H9 (cell line): Measurements from ENCODE around the gene PARD3. TPM values are rescaled to one million over a fixed set of nuclear protein-coding genes. Genes with fewer than 3 reads are reported as not detected.

Experiments
- DNase-seq: peaks from one replicate; pipeline ENCODE4 v3.0.0-alpha.2; 2017
- H2AFZ ChIP-seq: one replicate; pipeline ENCODE4 v1.6.1; 2013; ENCODE audit warnings: mild to moderate bottlenecking, low read length, control low read depth, moderate library complexity
- H2AK5ac ChIP-seq: 2 replicates; pipeline ENCODE4 v1.6.1; 2013; ENCODE audit warnings: low read length, control low read depth, mixed read lengths; ENCODE audit not compliant: insufficient read length
- H2BK120ac ChIP-seq: one replicate; pipeline ENCODE4 v1.6.1; 2013; ENCODE audit warnings: low read depth, mild to moderate bottlenecking, low read length, control low read depth, inconsistent platforms; ENCODE audit not compliant: poor library complexity, severe bottlenecking
- H2BK12ac ChIP-seq: 2 replicates; pipeline ENCODE4 v1.6.1; 2013; ENCODE audit warnings: low read length, control low read depth, mixed read lengths, low read depth; ENCODE audit not compliant: insufficient read length
- H2BK15ac ChIP-seq: 2 replicates; pipeline ENCODE4 v1.6.1; 2013; ENCODE audit warnings: low read depth, low read length, control low read depth
- H2BK20ac ChIP-seq: one replicate; pipeline ENCODE4 v1.6.1; 2013; ENCODE audit warnings: low read depth, mild to moderate bottlenecking, low read length, control low read depth, inconsistent platforms; ENCODE audit not compliant: poor library complexity, severe bottlenecking
- H2BK5ac ChIP-seq: 2 replicates; pipeline ENCODE4 v1.6.1; 2013; ENCODE audit warnings: low read length, control low read depth, mixed read lengths; ENCODE audit not compliant: insufficient read length
- H3K14ac ChIP-seq: 2 replicates; pipeline ENCODE4 v1.6.1; 2013; ENCODE audit warnings: low read length, control low read depth; ENCODE audit not compliant: insufficient read depth
- H3K18ac ChIP-seq: 2 replicates; pipeline ENCODE4 v1.6.1; 2013; ENCODE audit warnings: low read depth, mild to moderate bottlenecking, mixed read lengths, low read length, control low read depth; ENCODE audit not compliant: insufficient read length
- H3K23ac ChIP-seq: 2 replicates; pipeline ENCODE4 v1.6.1; 2013; ENCODE audit warnings: low read length, control low read depth, mixed read lengths, low read depth; ENCODE audit not compliant: insufficient read length
- H3K23me2 ChIP-seq: 2 replicates; pipeline ENCODE4 v1.6.1; 2013; ENCODE audit warnings: low read depth, mild to moderate bottlenecking, mixed read lengths, low read length, control low read depth; ENCODE audit not compliant: insufficient read length, poor library complexity, severe bottlenecking
- H3K27ac ChIP-seq: 2 replicates; pipeline ENCODE4 v1.5.1; 2013; ENCODE audit warnings: low read length, control low read depth, mixed read lengths, low read depth; ENCODE audit not compliant: insufficient read length
- H3K27me3 ChIP-seq: 2 replicates; pipeline ENCODE4 v1.6.1; 2013; ENCODE audit warnings: low read length, control low read depth, inconsistent platforms; ENCODE audit not compliant: insufficient read depth
- H3K4ac ChIP-seq: 2 replicates; pipeline ENCODE4 v1.6.1; 2013; ENCODE audit warnings: low read depth, mild to moderate bottlenecking, control low read depth, inconsistent platforms, low read length, moderate library complexity
- H3K4me1 ChIP-seq: 2 replicates; pipeline ENCODE4 v1.6.1; 2013; ENCODE audit warnings: low read length, control low read depth, inconsistent platforms; ENCODE audit not compliant: insufficient read depth
- H3K4me2 ChIP-seq: 2 replicates; pipeline ENCODE4 v1.6.1; 2013; ENCODE audit warnings: low read length, control low read depth, mixed read lengths; ENCODE audit not compliant: insufficient read length, insufficient read depth
- H3K56ac ChIP-seq: 2 replicates; pipeline ENCODE4 v1.6.1; 2013; ENCODE audit warnings: low read depth, mild to moderate bottlenecking, mixed read lengths, low read length, control low read depth; ENCODE audit not compliant: insufficient read length
- H3K79me1 ChIP-seq: 2 replicates; pipeline ENCODE4 v1.6.1; 2013; ENCODE audit warnings: low read depth, mild to moderate bottlenecking, moderate library complexity, low read length, control low read depth, inconsistent platforms; ENCODE audit not compliant: insufficient read depth, poor library complexity, severe bottlenecking
- H3K79me2 ChIP-seq: 2 replicates; pipeline ENCODE4 v1.6.1; 2013; ENCODE audit warnings: low read length, control low read depth, inconsistent platforms; ENCODE audit not compliant: insufficient read depth
- H3K9ac ChIP-seq: 2 replicates; pipeline ENCODE4 v1.6.1; 2013; ENCODE audit warnings: low read length, control low read depth, mixed read lengths; ENCODE audit not compliant: insufficient read length; ENCODE audit errors: extremely low read depth
- H3K9me3 ChIP-seq: one replicate; pipeline ENCODE4 v1.6.1; 2013; ENCODE audit warnings: low read depth, low read length, inconsistent platforms; ENCODE audit not compliant: control insufficient read depth
- H3T11ph ChIP-seq: one replicate; pipeline ENCODE4 v1.6.1; 2013; ENCODE audit warnings: mild to moderate bottlenecking, low read length, control low read depth, inconsistent platforms
- H4K20me1 ChIP-seq: one replicate; pipeline ENCODE4 v1.6.1; 2013; ENCODE audit not compliant: control insufficient read depth, insufficient read length, insufficient read depth
- H4K5ac ChIP-seq: 2 replicates; pipeline ENCODE4 v1.6.1; 2013; ENCODE audit warnings: low read depth, mild to moderate bottlenecking, mixed read lengths, low read length, control low read depth; ENCODE audit not compliant: insufficient read length
- H4K8ac ChIP-seq: replicated peaks from 2 replicates; pipeline ENCODE4 v1.6.1; 2013; ENCODE audit warnings: low read length, control low read depth, mixed read lengths, low read depth; ENCODE audit not compliant: insufficient read length
- H4K91ac ChIP-seq: 2 replicates; pipeline ENCODE4 v1.6.1; 2013; ENCODE audit warnings: low read depth, mild to moderate bottlenecking, moderate library complexity, mixed read lengths, low read length, control low read depth; ENCODE audit not compliant: insufficient read length
- H3K27ac Mint-ChIP-seq, 3 experiments: 2 replicates in 2 of 3; 3 replicates in 1 of 3; pipeline ENCODE4 v1.8.0; 2020 to 2021; ENCODE audit warnings: mixed read lengths in 3 of 3, mild to moderate bottlenecking in 1 of 3, moderate library complexity in 1 of 3
- H3K27me3 Mint-ChIP-seq: 2 replicates; pipeline ENCODE4 v1.8.0; 2021; ENCODE audit warnings: low read depth, mild to moderate bottlenecking, moderate library complexity, mixed read lengths
- H3K36me3 Mint-ChIP-seq, 3 experiments: 2 replicates in 2 of 3; 3 replicates in 1 of 3; pipeline ENCODE4 v1.8.0; 2020 to 2021; ENCODE audit warnings: low read depth in 3 of 3, mixed read lengths in 3 of 3; ENCODE audit not compliant: insufficient read depth in 1 of 3
- H3K4me1 Mint-ChIP-seq, 2 experiments: 2 replicates each; pipeline ENCODE4 v1.8.0; 2020; ENCODE audit warnings: mixed read lengths in 2 of 2
- H3K4me3 Mint-ChIP-seq, 2 experiments: 2 replicates in 1 of 2; 3 replicates in 1 of 2; pipeline ENCODE4 v1.8.0; 2020 to 2021; ENCODE audit warnings: mild to moderate bottlenecking in 2 of 2, mixed read lengths in 2 of 2, moderate library complexity in 1 of 2
- H3K9me3 Mint-ChIP-seq, 2 experiments: 2 replicates in 1 of 2; 3 replicates in 1 of 2; pipeline ENCODE4 v1.8.0; 2020; ENCODE audit warnings: mild to moderate bottlenecking in 2 of 2, mixed read lengths in 2 of 2, moderate library complexity in 1 of 2
- CTCF ChIP-seq: fragments of 200-600 bp; sonication (generic); conservative IDR thresholded peaks from 3 replicates; pipeline ENCODE4 v1.8.0; 2021; ENCODE audit warnings: antibody characterized with exemption, mild to moderate bottlenecking
- WGBS: extraction: QIAGEN DNeasy Blood & Tissue Kit; methylation state at CpG from one replicate; pipeline ENCODE4 v1.1.7; 2013; ENCODE audit warnings: missing lambda C conversion rate, low lambda C conversion rate, mixed read lengths; ENCODE audit not compliant: insufficient read length; ENCODE audit errors: extremely low coverage; 5-methylcytosine and 5-hydroxymethylcytosine counted together
- total RNA-seq: library from RNA; stranded (reverse); gene quantifications from 2 replicates; pipeline ENCODE4 v1.2.1, GENCODE V29; 2021

The PARD3 gene
- total RNA-seq, 1 experiment from 2014 or later: 44.7 TPM

- Histone ChIP-seq H3K27ac (no peak overlapping the region), H3K4me1 (peaks cover 5% of the 10 kb centered on the region; the same call in 1 of the 2 replicates), H3K18ac (no peak overlapping the region), H4K8ac (no peak overlapping the region), H3K79me2 (no peaks in the 10 kb centered on the region), H2BK20ac (no peak overlapping the region), H4K5ac (no peak overlapping the region), H3K56ac (no peak overlapping the region), H3K23ac (no peak overlapping the region), H3T11ph (no peak overlapping the region), H3K4me2 (no peak overlapping the region), H2AK5ac (no peak overlapping the region), H4K91ac (no peak overlapping the region), H4K20me1 (no peaks in the 10 kb centered on the region), H3K23me2 (no peaks in the 10 kb centered on the region), H2BK12ac (no peak overlapping the region), H3K27me3 (no peaks in the 10 kb centered on the region), H3K9ac (no peak overlapping the region), H3K9me3 (no peaks in the 10 kb centered on the region), H2AFZ (no peak overlapping the region), H2BK120ac (no peak overlapping the region), H3K4ac (no peak overlapping the region), H3K79me1 (no peaks in the 10 kb centered on the region), H2BK15ac (no peak overlapping the region), H3K14ac (no peak overlapping the region), H2BK5ac (no peak overlapping the region)
- Mint-ChIP-seq H3K4me3 (no peak overlapping the region), H3K36me3 (peaks cover 0 to 3% (median 0%) of the 10 kb centered on the region in 3 experiments; a peak in 3 of 7 replicates), H3K27ac (no peak overlapping the region), H3K9me3 (no peaks in the 10 kb centered on the region), H3K4me1 (peaks cover 14 to 19% of the 10 kb centered on the region in 2 experiments), H3K27me3 (no peaks in the 10 kb centered on the region)
- no CpG with 5 or more reads among the region's 17 CpGs for WGBS
- DNase-seq: no peak
- no peak for TF ChIP-seq CTCF
Measured at GRCh38 chr10:34107626-34108516, 707.2 kb downstream of the PARD3 start.
